MCF 10A (cell line): ENCODE data around the gene APOLD1. TPM values are rescaled to one million over a fixed set of nuclear protein-coding genes. Genes with fewer than 3 reads are reported as not detected.

ENCODE experiments used
- BruUV-seq: library from RNA; stranded (reverse); fragments of 400-500 nt; replicated peaks from 2 replicates; lab custom pipeline; 2021; lab: Mats Ljungman, UMichigan
- CTCF ChIA-PET: fragments of 300-600 bp; sonication (Branson Sonifier 250); formaldehyde crosslinking; extraction: SDS; loops from one replicate; lab custom pipeline; 2021; ENCODE audit warnings: antibody characterized with exemption, inconsistent platforms; lab: Yijun Ruan, JAX
- POLR2A ChIA-PET: fragments of 300-600, 350-650 bp; sonication (Branson Sonifier 250); formaldehyde crosslinking; extraction: SDS; loops from one replicate; lab custom pipeline; 2020; ENCODE audit warnings: antibody characterized with exemption, inconsistent platforms; lab: Yijun Ruan, JAX
- DNase-seq: peaks from one replicate; pipeline ENCODE4 v3.0.0-alpha.2; 2018; ENCODE audit not compliant: unreplicated experiment
- H3K27ac Mint-ChIP-seq: one replicate; pipeline ENCODE4 v1.8.0; 2022; ENCODE audit warnings: mild to moderate bottlenecking, low read depth, mixed read lengths; ENCODE audit not compliant: unreplicated experiment
- H3K27me3 Mint-ChIP-seq: one replicate; pipeline ENCODE4 v1.8.0; 2022; ENCODE audit warnings: mixed read lengths; ENCODE audit not compliant: insufficient read depth, unreplicated experiment
- H3K36me3 Mint-ChIP-seq: one replicate; pipeline ENCODE4 v1.8.0; 2022; ENCODE audit warnings: mild to moderate bottlenecking, moderate library complexity, mixed read lengths; ENCODE audit not compliant: insufficient read depth, unreplicated experiment
- H3K4me1 Mint-ChIP-seq: one replicate; pipeline ENCODE4 v1.8.0; 2022; ENCODE audit warnings: mixed read lengths; ENCODE audit not compliant: insufficient read depth, unreplicated experiment
- H3K4me3 Mint-ChIP-seq: one replicate; pipeline ENCODE4 v1.8.0; 2022; ENCODE audit warnings: mild to moderate bottlenecking, moderate library complexity, mixed read lengths; ENCODE audit not compliant: unreplicated experiment
- H3K9me3 Mint-ChIP-seq: one replicate; pipeline ENCODE4 v1.8.0; 2022; ENCODE audit warnings: mixed read lengths; ENCODE audit not compliant: unreplicated experiment
- CTCF ChIP-seq: fragments of 200-600 bp; IDR thresholded peaks from one replicate; pipeline ENCODE4 v1.8.0; 2022; ENCODE audit warnings: antibody characterized with exemption, mild to moderate bottlenecking; ENCODE audit not compliant: unreplicated experiment
- intact Hi-C: fragments of 100-400 bp; cut with micrococcal nuclease; formaldehyde crosslinking; loops from 2 replicates; pipeline ENCODE4 v1.14.1; 2022
- total RNA-seq: library from RNA; stranded (reverse); gene quantifications from 2 replicates; pipeline ENCODE4 v1.2.3, GENCODE V29; 2022

The APOLD1 gene
- total RNA-seq, 1 experiment from 2014 or later: 8.0 TPM

DNA sequence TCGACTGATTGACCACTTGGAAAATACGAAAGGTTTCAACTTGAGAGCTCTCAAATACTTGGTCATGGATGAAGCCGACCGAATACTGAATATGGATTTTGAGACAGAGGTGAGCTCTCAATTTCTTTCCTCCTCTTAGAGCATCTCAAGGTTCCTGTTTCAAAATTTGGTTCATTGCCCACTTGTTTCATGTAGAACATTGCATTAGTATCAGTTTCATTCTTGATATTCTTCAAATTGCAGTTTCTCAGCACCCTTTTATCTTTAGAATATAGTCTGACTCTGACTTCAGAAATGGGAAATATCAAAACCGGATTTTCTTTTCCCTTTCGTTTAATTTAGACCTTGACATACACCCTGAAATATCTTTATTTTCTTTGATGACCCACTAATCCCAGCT lies 36.5 kb downstream of the APOLD1 start:
- peak overlapping the region; percentile 55 for H3K27ac Mint-ChIP-seq
- no peak for DNase-seq
- H3K36me3 Mint-ChIP-seq: peaks cover 78% of the 10 kb centered on the region
- no peak overlapping the region for H3K4me3 Mint-ChIP-seq
- CTCF ChIA-PET: interaction anchor here (0.7 to 1.8 kb wide), 7 partner anchors 10 to 85 kb away, joined by 3 to 9 read pairs (median 4); partner anchors contain the start of gene GPRC5A
- intact Hi-C loops: no loop called here
- no TSS peak for BruUV-seq
- H3K9me3 Mint-ChIP-seq: no peaks in the 10 kb centered on the region
- H3K4me1 Mint-ChIP-seq: peaks cover 25% of the 10 kb centered on the region
- H3K27me3 Mint-ChIP-seq: no peaks in the 10 kb centered on the region
- TF ChIP-seq CTCF: no peak
- POLR2A ChIA-PET: interaction anchor here (0.7 to 1.4 kb wide), 3 partner anchors 11 to 390 kb away, joined by 3 to 9 read pairs (median 4); no protein-coding TSS in a partner anchor

- DNase-seq: no peak
- Mint-ChIP-seq H3K27me3 (no peaks in the 10 kb centered on the region), H3K9me3 (no peaks in the 10 kb centered on the region), H3K4me1 (peaks cover 25% of the 10 kb centered on the region), H3K4me3 (no peak overlapping the region), H3K36me3 (peaks cover 86% of the 10 kb centered on the region), H3K27ac (peak overlapping the region; percentile 55)
- CTCF ChIA-PET: interaction anchor here (1.1 to 2.8 kb wide), 3 partner anchors 9 to 34 kb away, joined by 3 to 14 read pairs (median 6); partner anchors contain the start of gene DDX47
- no TSS peak for BruUV-seq
- intact Hi-C loops: no loop called here
- POLR2A ChIA-PET: interaction anchor here (1.0 to 1.4 kb wide), 3 partner anchors 12 to 68 kb away, joined by 4 to 9 read pairs (median 6); no protein-coding TSS in a partner anchor
- no peak for TF ChIP-seq CTCF
Observed at GRCh38 chr12:12822886-12823285, 37.4 kb downstream of the APOLD1 start.

DNA sequence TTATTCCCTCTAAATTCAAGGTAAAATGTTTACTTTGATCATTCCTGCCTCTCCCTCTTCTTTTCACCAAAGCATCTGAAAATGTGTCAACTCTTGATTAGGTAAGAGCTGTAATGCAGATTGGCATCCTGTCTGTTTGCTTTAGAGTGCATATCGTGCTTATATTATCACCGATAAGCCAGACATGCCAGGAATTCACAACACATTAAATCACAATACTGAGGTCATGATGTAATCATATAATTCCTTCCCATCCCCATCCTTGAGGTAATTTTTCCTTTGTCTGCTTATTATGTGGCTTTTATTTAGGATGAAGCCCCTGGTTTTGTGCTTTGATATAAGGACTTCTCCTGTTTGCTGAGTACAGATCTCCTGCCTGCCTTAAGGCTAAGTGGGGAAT lies 37.8 kb downstream of the APOLD1 start:
- Mint-ChIP-seq H3K27me3 (no peaks in the 10 kb centered on the region), H3K4me3 (no peak overlapping the region), H3K9me3 (no peaks in the 10 kb centered on the region), H3K27ac (no peak overlapping the region), H3K4me1 (peaks cover 25% of the 10 kb centered on the region), H3K36me3 (peaks cover 86% of the 10 kb centered on the region)
- intact Hi-C loops: no loop called here
- no peak for DNase-seq
- ChIA-PET CTCF (interaction anchor here (2.8 kb wide), 1 partner anchor 9 kb away, joined by 14 read pairs; the partner anchor contains the start of gene DDX47), POLR2A (interaction anchor here (1.0 to 1.3 kb wide), 2 partner anchors 11 to 67 kb away, joined by 4 to 6 read pairs; no protein-coding TSS in a partner anchor)
- TF ChIP-seq CTCF: no peak
- no TSS peak for BruUV-seq

DNA sequence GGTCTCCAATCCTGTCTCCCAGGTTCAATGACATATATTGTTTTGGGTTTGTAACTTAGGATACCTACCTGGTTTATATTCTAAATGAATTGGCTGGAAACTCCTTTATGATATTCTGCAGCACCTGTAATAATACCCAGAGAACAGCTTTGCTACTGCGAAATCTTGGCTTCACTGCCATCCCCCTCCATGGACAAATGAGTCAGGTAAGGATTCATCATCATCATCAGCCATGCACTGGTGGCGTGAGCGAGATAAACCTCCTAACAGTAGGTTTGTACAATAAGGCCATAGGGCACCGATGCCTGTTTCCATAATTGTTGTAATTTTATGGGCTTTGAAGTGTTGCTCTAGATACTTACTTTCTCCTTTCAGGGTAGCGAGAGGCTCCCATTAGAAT lies 38.4 kb downstream of the APOLD1 start:
- DNase-seq: no peak
- H3K9me3 Mint-ChIP-seq: no peaks in the 10 kb centered on the region
- no peaks in the 10 kb centered on the region for H3K27me3 Mint-ChIP-seq
- ChIA-PET POLR2A (interaction anchor here (0.7 to 1.3 kb wide), 3 partner anchors 10 to 67 kb away, joined by 3 to 6 read pairs (median 4); partner anchors contain the start of gene DDX47), CTCF (interaction anchor here (1.4 to 2.8 kb wide), 2 partner anchors 10 to 11 kb away, joined by 4 to 14 read pairs; partner anchors contain the start of gene DDX47)
- TF ChIP-seq CTCF: no peak
- peaks cover 86% of the 10 kb centered on the region for H3K36me3 Mint-ChIP-seq
- no peak overlapping the region for H3K27ac Mint-ChIP-seq
- H3K4me1 Mint-ChIP-seq: peaks cover 20% of the 10 kb centered on the region
- H3K4me3 Mint-ChIP-seq: no peak overlapping the region
- intact Hi-C loops: no loop called here
- no TSS peak for BruUV-seq
